K562 (cell line): ENCODE results near the gene HACD1. TPM values are rescaled to one million over a fixed set of nuclear protein-coding genes. Genes with fewer than 3 reads are reported as not detected.

ENCODE experiments used
- ATAC-seq: fragments of 200-7000 bp; cut with Tn5 transposase; 3 replicates; pipeline ENCODE4 v1.9.1; 2020; ENCODE audit warnings: moderate library complexity
- BruUV-seq: library from RNA; stranded (reverse); fragments of 400-500 nt; replicated peaks from 2 replicates; lab custom pipeline; 2021; lab: Mats Ljungman, UMichigan
- CTCF ChIA-PET: fragments of 300-600 bp; formaldehyde crosslinking; extraction: SDS; loops from one replicate; lab custom pipeline; 2021; ENCODE audit warnings: low intra/inter-chr PET ratio; lab: Yijun Ruan, JAX
- POLR2A ChIA-PET: fragments of 300-600, 350-650 bp; sonication (Branson Sonifier 250); formaldehyde crosslinking; extraction: SDS; loops from one replicate; lab custom pipeline; 2021; ENCODE audit warnings: antibody characterized with exemption, inconsistent platforms; lab: Yijun Ruan, JAX
- DNase-seq, 4 experiments: peaks; one replicate each; pipeline versions ENCODE4 v3.0.0 to v3.0.0-alpha.2; 2011 to 2018; ENCODE audit warnings: low spot score in 3 of 4, mixed read lengths in 3 of 4; ENCODE audit errors: extremely low read depth in 1 of 4
- FAIRE-seq: peaks from 2 replicates; lab custom pipeline; 2011; peaks lifted over from hg19 to GRCh38; lab: Jason Lieb, UNC
- H2AFZ ChIP-seq: 2 replicates; pipeline ENCODE4 v1.6.0; 2011; ENCODE audit warnings: low read depth, low read length, control low read depth, inconsistent platforms
- H3K27ac ChIP-seq: fragments of 200-600 bp; 3 replicates; pipeline ENCODE4 v1.8.0; 2011; ENCODE audit warnings: low read depth, mild to moderate bottlenecking, control low read depth, inconsistent platforms, low read length, moderate library complexity, mixed read lengths; ENCODE audit errors: extremely low read depth
- H3K27me3 ChIP-seq, 2 experiments: fragments of 300-600 bp in 1 of 2; 2 replicates in 1 of 2; 3 replicates in 1 of 2; pipeline versions ENCODE4 v1.6.0 to v1.8.0; 2011; ENCODE audit warnings: inconsistent platforms in 2 of 2, low read length in 2 of 2, mild to moderate bottlenecking in 1 of 2, mixed read lengths in 1 of 2, moderate library complexity in 1 of 2; ENCODE audit not compliant: control insufficient read depth in 2 of 2, insufficient read depth in 2 of 2
- H3K36me3 ChIP-seq: fragments of 300-600 bp; 3 replicates; pipeline ENCODE4 v1.8.0; 2011; ENCODE audit warnings: mild to moderate bottlenecking, low read length, inconsistent platforms; ENCODE audit not compliant: control insufficient read depth, insufficient read depth
- H3K4me1 ChIP-seq, 2 experiments: fragments of 200-600 bp in 1 of 2; replicated peaks in 1 of 2; 2 replicates in 1 of 2; 3 replicates in 1 of 2; pipeline versions ENCODE4 v1.5.1 to v1.8.0; 2011; ENCODE audit warnings: inconsistent platforms in 2 of 2, low read length in 2 of 2, mild to moderate bottlenecking in 1 of 2, mixed read lengths in 1 of 2, moderate library complexity in 1 of 2; ENCODE audit not compliant: control insufficient read depth in 2 of 2, insufficient read depth in 2 of 2
- H3K4me2 ChIP-seq: 2 replicates; pipeline ENCODE4 v1.6.1; 2011; ENCODE audit warnings: low read length, control low read depth, inconsistent platforms, mixed read lengths; ENCODE audit not compliant: insufficient read depth
- H3K4me3 ChIP-seq: fragments of 200-600 bp; sonication (generic), shearing (Covaris generic); 2 replicates; pipeline ENCODE4 v1.5.1; 2016; ENCODE audit warnings: control low read depth, inconsistent platforms
- H3K79me2 ChIP-seq: fragments of 200-600 bp; 3 replicates; pipeline ENCODE4 v1.8.0; 2011; ENCODE audit warnings: low read length, inconsistent platforms; ENCODE audit not compliant: control insufficient read depth, insufficient read depth
- H3K9ac ChIP-seq, 2 experiments: 2 replicates each; pipeline versions ENCODE4 v1.6.0 to v1.6.1; 2011; ENCODE audit warnings: low read depth in 2 of 2, low read length in 2 of 2, control low read depth in 1 of 2, inconsistent platforms in 1 of 2, mild to moderate bottlenecking in 1 of 2, mixed read lengths in 1 of 2; ENCODE audit not compliant: insufficient read depth in 1 of 2
- H3K9me1 ChIP-seq: one replicate; pipeline ENCODE4 v1.6.0; 2011; ENCODE audit warnings: inconsistent platforms, mild to moderate bottlenecking, low read length, moderate library complexity; ENCODE audit not compliant: control insufficient read depth, insufficient read depth
- H3K9me3 ChIP-seq: replicated peaks from 2 replicates; pipeline ENCODE4 v1.5.1; 2011; ENCODE audit warnings: low read depth, low read length, inconsistent platforms; ENCODE audit not compliant: control insufficient read depth, insufficient read depth
- H4K20me1 ChIP-seq: replicated peaks from 2 replicates; pipeline ENCODE4 v1.6.1; 2011; ENCODE audit warnings: low read length, inconsistent platforms, mixed read lengths; ENCODE audit not compliant: control insufficient read depth, insufficient read depth
- CBFA2T2 ChIP-seq: fragments of 450-650 bp; conservative IDR thresholded peaks from 2 replicates; pipeline ENCODE4 v1.6.1; 2017; ENCODE audit warnings: mild to moderate bottlenecking
- CBFA2T3 ChIP-seq: fragments of 450-650 bp; IDR thresholded peaks from 2 replicates; pipeline ENCODE4 v1.6.1; 2017
- ERF ChIP-seq: fragments of 450-650 bp; formaldehyde crosslinking; IDR thresholded peaks from 2 replicates; pipeline ENCODE4 v1.4.0; 2020; ENCODE audit warnings: mild to moderate bottlenecking, mixed read lengths
- RBM34 ChIP-seq: fragments of 200-400 bp; formaldehyde crosslinking; IDR thresholded peaks from 2 replicates; pipeline ENCODE4 v1.6.1; 2018; ENCODE audit warnings: low read length, borderline replicate concordance; ENCODE audit not compliant: insufficient read depth
- STAT5A ChIP-seq: IDR thresholded peaks from 2 replicates; pipeline ENCODE4 v1.6.1; 2012; ENCODE audit warnings: low read length, inconsistent platforms, borderline replicate concordance
- TEAD4 ChIP-seq, 2 experiments: sonication (generic) in 1 of 2; formaldehyde crosslinking in 1 of 2; IDR thresholded peaks; 2 replicates each; pipeline versions ENCODE4 v1.6.1 to v1.8.0; 2012 to 2022; ENCODE audit warnings: borderline replicate concordance in 1 of 2, inconsistent platforms in 1 of 2, low read length in 1 of 2, mild to moderate bottlenecking in 1 of 2, missing genetic modification reagents in 1 of 2
- WGBS: fragments of 100-300 bp; shearing (Covaris generic); methylation state at CpG from one replicate; pipeline ENCODE4 v1.1.6; 2016; ENCODE audit warnings: low coverage, mixed read lengths; ENCODE audit not compliant: insufficient coverage; ENCODE audit errors: missing lambda C conversion rate; 5-methylcytosine and 5-hydroxymethylcytosine counted together
- in situ Hi-C: fragments of 300-500 bp; cut with MboI; formaldehyde crosslinking; loops from 4 replicates; pipeline ENCODE4 v1.15.0; 2018; ENCODE audit warnings: inconsistent platforms, mixed read lengths
- intact Hi-C: fragments of 100-400 bp; cut with micrococcal nuclease; formaldehyde crosslinking; loops from 2 replicates; pipeline ENCODE4 v1.14.2; 2022
- polyA plus RNA-seq, 8 experiments: library from polyadenylated mRNA; depleted of rRNA in 4 of 8; stranded (reverse) in 5 of 8; unstranded in 3 of 8; fragments of >200 nt; fragmentation: Nextera tagmentation in 2 of 8; fragmentation: Illumina TruSeq in 1 of 8; extraction: Ambion mirVana in 2 of 8; extraction: Trizol in 1 of 8; gene quantifications; 2 replicates each; pipeline versions ENCODE4 v1.2.1 to v1.2.3, GENCODE V29; 2011 to 2014; ENCODE audit warnings: inconsistent platforms in 1 of 8, missing spikeins in 1 of 8
- total RNA-seq, 7 experiments: library from RNA; depleted of rRNA in 6 of 7; stranded (reverse); fragments of >200 nt in 6 of 7; fragmentation: Illumina TruSeq in 2 of 7; extraction: Trizol in 2 of 7; gene quantifications; 2 replicates each; pipeline versions ENCODE4 v1.2.1 to v1.2.3, GENCODE V29; 2011 to 2021; ENCODE audit warnings: low replicate concordance in 1 of 7
- TF ChIP-seq, protein P1 (sequence below): sonication (generic); formaldehyde crosslinking; IDR thresholded peaks from 2 replicates; pipeline ENCODE4 v1.8.0; 2022; ENCODE audit warnings: mild to moderate bottlenecking, missing genetic modification reagents, borderline replicate concordance
- TF ChIP-seq, protein P2 (sequence below): sonication (generic); formaldehyde crosslinking; IDR thresholded peaks from 2 replicates; pipeline ENCODE4 v1.8.0; 2022; ENCODE audit warnings: mild to moderate bottlenecking, missing genetic modification reagents

HACD1 gene
- total and polyA plus RNA-seq, 9 of the 15 experiments (the other 6 are each of a cell fraction or from before 2014, with no cell fraction given): 0.99 to 4.5 (median 2.4) TPM

DNA sequence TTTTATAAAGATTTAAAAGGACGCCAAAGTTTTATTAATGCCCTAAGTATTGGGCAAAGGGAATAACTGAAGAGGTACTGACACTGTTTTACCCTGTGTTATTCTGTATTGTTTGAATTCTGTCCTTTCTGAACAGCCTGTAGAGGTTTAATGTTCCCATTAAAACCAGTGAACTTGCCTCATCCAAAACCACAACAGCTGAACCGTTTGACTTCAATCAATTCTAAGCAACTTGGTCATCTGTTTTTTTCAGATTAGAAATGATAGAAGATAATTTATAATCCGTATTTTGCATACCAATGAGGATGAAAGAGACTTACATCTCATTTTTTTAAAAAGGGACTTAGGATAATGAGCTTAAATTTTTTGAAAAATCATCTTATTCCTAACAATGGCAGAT is 40.4 kb downstream of the HACD1 start:
- H3K27me3 ChIP-seq: no peaks in the 10 kb centered on the region
- WGBS: 37% methylated on average over 3 of the region's 3 CpGs
- ChIA-PET CTCF (no interaction called here), POLR2A (interaction anchor here (0.9 kb wide), 1 partner anchor 10 kb away, joined by 4 read pairs; no protein-coding TSS in a partner anchor)
- H3K9ac ChIP-seq: no peak overlapping the region
- no peaks in the 10 kb centered on the region for H3K36me3 ChIP-seq
- no peak overlapping the region for H2AFZ ChIP-seq
- H3K4me1 ChIP-seq: no peaks in the 10 kb centered on the region; a peak in 1 of 5 replicates
- no peak overlapping the region for H3K27ac ChIP-seq
- intact Hi-C loops: no loop called here
- no TSS peak for BruUV-seq
- no peak overlapping the region for H3K4me2 ChIP-seq
- in situ Hi-C loops: no loop called here
- 0 out of 2 replicates have a peak, but pooled peaks cover 3% of the 10 kb centered on the region for H3K9me3 ChIP-seq
- no peaks in the 10 kb centered on the region for H3K79me2 ChIP-seq
- TF ChIP-seq TEAD4 (IDR thresholded peaks at IDR 0.05; ENCODE audit: low read length) (peak; percentile 66; the same call in 1 of the 2 replicates), TEAD4 (CRISPR knock-in tag; IDR thresholded peaks at IDR 0.05; ENCODE audit: borderline replicate concordance) (no peak), RBM34 (no peak), STAT5A (no peak), ERF (CRISPR knock-in tag) (no peak), CBFA2T2 (0 out of 2 replicates have a peak, but pooled peaks have one; percentile 11), CBFA2T3 (peak; percentile 8; the same call in 1 of the 2 replicates)
- TF ChIP-seq, protein P1, sequence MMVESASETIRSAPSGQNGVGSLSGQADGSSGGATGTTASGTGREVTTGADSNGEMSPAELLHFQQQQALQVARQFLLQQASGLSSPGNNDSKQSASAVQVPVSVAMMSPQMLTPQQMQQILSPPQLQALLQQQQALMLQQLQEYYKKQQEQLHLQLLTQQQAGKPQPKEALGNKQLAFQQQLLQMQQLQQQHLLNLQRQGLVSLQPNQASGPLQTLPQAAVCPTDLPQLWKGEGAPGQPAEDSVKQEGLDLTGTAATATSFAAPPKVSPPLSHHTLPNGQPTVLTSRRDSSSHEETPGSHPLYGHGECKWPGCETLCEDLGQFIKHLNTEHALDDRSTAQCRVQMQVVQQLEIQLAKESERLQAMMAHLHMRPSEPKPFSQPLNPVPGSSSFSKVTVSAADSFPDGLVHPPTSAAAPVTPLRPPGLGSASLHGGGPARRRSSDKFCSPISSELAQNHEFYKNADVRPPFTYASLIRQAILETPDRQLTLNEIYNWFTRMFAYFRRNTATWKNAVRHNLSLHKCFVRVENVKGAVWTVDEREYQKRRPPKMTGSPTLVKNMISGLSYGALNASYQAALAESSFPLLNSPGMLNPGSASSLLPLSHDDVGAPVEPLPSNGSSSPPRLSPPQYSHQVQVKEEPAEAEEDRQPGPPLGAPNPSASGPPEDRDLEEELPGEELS (CRISPR knock-in tag): no peak
- TF ChIP-seq, protein P2, sequence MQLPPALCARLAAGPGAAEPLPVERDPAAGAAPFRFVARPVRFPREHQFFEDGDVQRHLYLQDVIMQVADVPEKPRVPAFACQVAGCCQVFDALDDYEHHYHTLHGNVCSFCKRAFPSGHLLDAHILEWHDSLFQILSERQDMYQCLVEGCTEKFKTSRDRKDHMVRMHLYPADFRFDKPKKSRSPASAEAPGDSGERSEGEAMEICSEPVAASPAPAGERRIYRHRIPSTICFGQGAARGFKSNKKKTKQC: no peak
- TF ChIP-seq, all 486 proteins: peak for 3
- no peak overlapping the region for H3K4me3 ChIP-seq
- H4K20me1 ChIP-seq: no peaks in the 10 kb centered on the region
- no peak for DNase-seq
- FAIRE-seq: no peak
- no peak for ATAC-seq
- no peaks in the 10 kb centered on the region for H3K9me1 ChIP-seq
